ENCODE data around the gene KIRREL3.

Gene KIRREL3

GRCh38 chr11:126746443-126746842 is 254.1 kb downstream of the KIRREL3 start:
- TF ChIP-seq, protein P1, sequence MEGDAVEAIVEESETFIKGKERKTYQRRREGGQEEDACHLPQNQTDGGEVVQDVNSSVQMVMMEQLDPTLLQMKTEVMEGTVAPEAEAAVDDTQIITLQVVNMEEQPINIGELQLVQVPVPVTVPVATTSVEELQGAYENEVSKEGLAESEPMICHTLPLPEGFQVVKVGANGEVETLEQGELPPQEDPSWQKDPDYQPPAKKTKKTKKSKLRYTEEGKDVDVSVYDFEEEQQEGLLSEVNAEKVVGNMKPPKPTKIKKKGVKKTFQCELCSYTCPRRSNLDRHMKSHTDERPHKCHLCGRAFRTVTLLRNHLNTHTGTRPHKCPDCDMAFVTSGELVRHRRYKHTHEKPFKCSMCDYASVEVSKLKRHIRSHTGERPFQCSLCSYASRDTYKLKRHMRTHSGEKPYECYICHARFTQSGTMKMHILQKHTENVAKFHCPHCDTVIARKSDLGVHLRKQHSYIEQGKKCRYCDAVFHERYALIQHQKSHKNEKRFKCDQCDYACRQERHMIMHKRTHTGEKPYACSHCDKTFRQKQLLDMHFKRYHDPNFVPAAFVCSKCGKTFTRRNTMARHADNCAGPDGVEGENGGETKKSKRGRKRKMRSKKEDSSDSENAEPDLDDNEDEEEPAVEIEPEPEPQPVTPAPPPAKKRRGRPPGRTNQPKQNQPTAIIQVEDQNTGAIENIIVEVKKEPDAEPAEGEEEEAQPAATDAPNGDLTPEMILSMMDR (IDR thresholded peaks at IDR 0.05; ENCODE audit: extremely low read depth, insufficient read depth, missing control alignments), result no peak
- in situ Hi-C loops (cut with MboI; ENCODE audit: low pct_unique_long_range_greater_than_20kb, low sequenced_read_pairs, unreplicated experiment), result no loop called here
- no peak for DNase-seq (ENCODE audit: low spot score)

GRCh38 chr11:126744699-126745098 is 255.9 kb downstream of the KIRREL3 start:
- in situ Hi-C loops (cut with MboI; ENCODE audit: low pct_unique_long_range_greater_than_20kb, low sequenced_read_pairs, unreplicated experiment), result no loop called here
- TF ChIP-seq, protein P1 (IDR thresholded peaks at IDR 0.05; ENCODE audit: extremely low read depth, insufficient read depth, missing control alignments), result no peak

GRCh38 chr11:126743628-126744027 is 256.9 kb downstream of the KIRREL3 start:
- TF ChIP-seq, protein P1 (IDR thresholded peaks at IDR 0.05; ENCODE audit: extremely low read depth, insufficient read depth, missing control alignments), result no peak
- no peak for DNase-seq (ENCODE audit: low spot score)
- in situ Hi-C loops (cut with MboI; ENCODE audit: low pct_unique_long_range_greater_than_20kb, low sequenced_read_pairs, unreplicated experiment), result no loop called here

More at GRCh38 chr11:126744699-126745098, 255.9 kb downstream of the KIRREL3 start:
- no peak for DNase-seq (ENCODE audit: low spot score)

GRCh38 chr11:126742582-126742981 is 258.0 kb downstream of the KIRREL3 start:
- in situ Hi-C loops (cut with MboI; ENCODE audit: low pct_unique_long_range_greater_than_20kb, low sequenced_read_pairs, unreplicated experiment), result no loop called here
- DNase-seq (ENCODE audit: low spot score), result no peak
- TF ChIP-seq, protein P1 (IDR thresholded peaks at IDR 0.05; ENCODE audit: extremely low read depth, insufficient read depth, missing control alignments), result no peak

DNA sequence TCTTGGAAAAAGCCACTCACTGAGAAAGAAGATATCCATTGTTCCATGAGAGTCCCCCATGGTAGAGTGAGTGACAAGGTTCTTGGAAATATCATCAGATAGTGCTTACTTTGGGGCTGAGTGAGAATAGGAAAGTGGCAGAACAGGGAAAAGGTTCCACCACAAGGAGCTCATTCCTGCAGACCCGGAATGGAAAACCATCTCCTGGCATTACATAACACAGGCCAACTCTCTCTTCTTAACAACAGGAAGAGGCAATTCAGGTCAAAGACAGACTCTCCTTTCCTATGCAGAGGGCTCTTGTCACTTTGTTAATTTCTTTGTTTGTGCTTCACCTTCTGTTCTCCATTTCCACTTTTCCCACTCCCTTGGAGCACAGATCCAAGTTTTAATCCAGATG is 259.7 kb downstream of the KIRREL3 start:
- in situ Hi-C loops (cut with MboI; ENCODE audit: low pct_unique_long_range_greater_than_20kb, low sequenced_read_pairs, unreplicated experiment), result no loop called here
- TF ChIP-seq, protein P1 (IDR thresholded peaks at IDR 0.05; ENCODE audit: extremely low read depth, insufficient read depth, missing control alignments), result no peak
- DNase-seq (ENCODE audit: low spot score), result no peak

- in situ Hi-C loops (cut with MboI; ENCODE audit: low pct_unique_long_range_greater_than_20kb, low sequenced_read_pairs, unreplicated experiment), result no loop called here
- TF ChIP-seq, protein P1 (IDR thresholded peaks at IDR 0.05; ENCODE audit: extremely low read depth, insufficient read depth, missing control alignments), result no peak
- DNase-seq (ENCODE audit: low spot score), result no peak
Measured at GRCh38 chr11:126739499-126740145, 260.9 kb downstream of the KIRREL3 start.

All from GM13977 (cell line).